ENCODE measurements around the gene TMEM97. TPM values are rescaled to one million over a fixed set of nuclear protein-coding genes. Genes with fewer than 3 reads are reported as not detected.

TMEM97 gene
- polyA plus RNA-seq, 1 donor from 2014 or later: 16.9 TPM

GRCh38 chr17:28328325-28328724, 9.3 kb downstream of the TMEM97 start:
- no peaks in the 10 kb centered on the region for H3K9me2 ChIP-seq (ENCODE audit: insufficient read depth, low read length)
- no peaks in the 10 kb centered on the region for H4K20me1 ChIP-seq (ENCODE audit: insufficient read depth)
- H3K27ac ChIP-seq (ENCODE audit: low read length): no peak overlapping the region
- TF ChIP-seq REST (IDR thresholded peaks at IDR 0.05; ENCODE audit: borderline replicate concordance): no peak
- no peak for TF ChIP-seq EP300 (conservative IDR thresholded peaks at IDR 0.05; ENCODE audit: poor library complexity, severe bottlenecking)
- no peak overlapping the region for H2AFZ ChIP-seq (ENCODE audit: low read depth, low read length)
- no peak overlapping the region for H3K4me2 ChIP-seq (ENCODE audit: low read length)
- H3K9ac ChIP-seq (ENCODE audit: low read length): no peak overlapping the region
- no peaks in the 10 kb centered on the region for H3K27me3 ChIP-seq (ENCODE audit: insufficient read depth, low read depth, low read length)
- H3K4me3 ChIP-seq (ENCODE audit: low read length): no peak overlapping the region
- H3F3A ChIP-seq (ENCODE audit: insufficient read depth, low read length, poor library complexity, severe bottlenecking): no peaks in the 10 kb centered on the region
- peaks cover 19% of the 10 kb centered on the region for H3K79me2 ChIP-seq (replicated peaks; ENCODE audit: insufficient read depth, low read length)
- peaks cover 6% of the 10 kb centered on the region for H3K36me3 ChIP-seq (ENCODE audit: insufficient read depth, low read length)
- no peaks in the 10 kb centered on the region for H3K9me3 ChIP-seq (ENCODE audit: low read length)

- Histone ChIP-seq H3K4me2 (ENCODE audit: low read length) (no peak overlapping the region), H3K9ac (ENCODE audit: low read length) (no peak overlapping the region), H3K79me2 (replicated peaks; ENCODE audit: insufficient read depth, low read length) (peaks cover 26% of the 10 kb centered on the region), H3K9me2 (ENCODE audit: insufficient read depth, low read length) (no peaks in the 10 kb centered on the region), H3K36me3 (ENCODE audit: insufficient read depth, low read length) (peaks cover 6% of the 10 kb centered on the region), H4K20me1 (ENCODE audit: insufficient read depth) (no peaks in the 10 kb centered on the region), H3K4me3 (ENCODE audit: low read length) (no peak overlapping the region), H2AFZ (ENCODE audit: low read depth, low read length) (no peak overlapping the region), H3K27ac (ENCODE audit: low read length) (no peak overlapping the region), H3K27me3 (ENCODE audit: insufficient read depth, low read depth, low read length) (no peaks in the 10 kb centered on the region), H3F3A (ENCODE audit: insufficient read depth, low read length, poor library complexity, severe bottlenecking) (no peaks in the 10 kb centered on the region), H3K9me3 (ENCODE audit: low read length) (no peaks in the 10 kb centered on the region)
- TF ChIP-seq RAD21 (conservative IDR thresholded peaks at IDR 0.05) (no peak), SMC3 (conservative IDR thresholded peaks at IDR 0.05; ENCODE audit: poor library complexity) (no peak), EZH2 (IDR thresholded peaks at IDR 0.05; ENCODE audit: borderline replicate concordance, insufficient read depth, low read length, poor library complexity, severe bottlenecking) (no peak), EP300 (conservative IDR thresholded peaks at IDR 0.05; ENCODE audit: poor library complexity, severe bottlenecking) (no peak), CTCF (IDR thresholded peaks at IDR 0.05; ENCODE audit: poor library complexity, severe bottlenecking) (no peak), MXI1 (conservative IDR thresholded peaks at IDR 0.05; ENCODE audit: poor library complexity, severe bottlenecking) (no peak), POLR2AphosphoS5 (IDR thresholded peaks at IDR 0.05) (no peak), TAF1 (IDR thresholded peaks at IDR 0.05; ENCODE audit: low read depth) (no peak), REST (IDR thresholded peaks at IDR 0.05; ENCODE audit: borderline replicate concordance) (no peak)
These were observed 11.7 kb downstream of the TMEM97 start for GRCh38 chr17:28330671-28331070.

Measured in neural cell (in vitro differentiated cells).